ENCODE results near the gene BRCA2.
"Not testable (repeated sequence)": the region's sequence is repeated elsewhere in the genome, so short reads cannot be mapped to it uniquely, and the experiment has no call there.

Gene BRCA2

DNA sequence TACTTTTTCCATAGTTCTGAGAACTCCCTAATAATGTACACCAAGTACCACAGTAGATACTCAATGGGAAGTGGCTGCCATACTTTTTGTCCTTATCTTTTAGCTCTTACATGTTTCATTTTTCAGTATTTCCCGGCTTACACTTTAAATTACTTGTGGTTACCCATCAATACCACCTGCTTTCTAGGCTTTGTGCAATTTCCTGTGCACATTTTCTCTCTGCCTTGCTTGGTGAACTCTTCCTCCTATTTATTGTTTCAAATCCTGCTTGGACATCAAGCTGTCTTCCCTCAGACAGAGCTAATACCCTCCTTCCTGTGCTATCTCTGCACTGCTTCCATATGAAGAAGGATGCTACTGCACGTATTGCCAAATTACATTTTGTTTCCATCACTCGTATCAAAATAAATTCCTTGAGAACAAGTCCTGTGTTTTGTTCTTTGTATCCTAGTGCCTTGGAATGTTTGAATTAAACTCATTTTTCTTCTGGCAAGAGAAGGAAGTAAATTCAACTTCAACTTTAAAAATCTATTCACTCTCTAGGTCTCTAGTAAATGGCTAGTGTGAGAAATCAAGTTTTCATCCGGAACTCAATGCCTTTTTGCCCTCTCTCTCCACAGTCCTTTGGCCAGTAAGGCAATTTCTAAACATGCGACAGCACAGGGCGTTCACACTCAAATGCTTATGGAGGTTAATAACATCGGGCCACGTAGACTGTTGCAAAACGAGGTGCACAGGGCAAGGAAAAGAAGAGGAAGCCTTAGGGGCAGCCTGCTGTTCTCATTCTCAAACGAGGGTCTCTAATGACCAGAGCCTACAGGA, 5.8 kb upstream of the BRCA2 start:
- no peak for DNase-seq (ENCODE audit: low spot score)

DNA sequence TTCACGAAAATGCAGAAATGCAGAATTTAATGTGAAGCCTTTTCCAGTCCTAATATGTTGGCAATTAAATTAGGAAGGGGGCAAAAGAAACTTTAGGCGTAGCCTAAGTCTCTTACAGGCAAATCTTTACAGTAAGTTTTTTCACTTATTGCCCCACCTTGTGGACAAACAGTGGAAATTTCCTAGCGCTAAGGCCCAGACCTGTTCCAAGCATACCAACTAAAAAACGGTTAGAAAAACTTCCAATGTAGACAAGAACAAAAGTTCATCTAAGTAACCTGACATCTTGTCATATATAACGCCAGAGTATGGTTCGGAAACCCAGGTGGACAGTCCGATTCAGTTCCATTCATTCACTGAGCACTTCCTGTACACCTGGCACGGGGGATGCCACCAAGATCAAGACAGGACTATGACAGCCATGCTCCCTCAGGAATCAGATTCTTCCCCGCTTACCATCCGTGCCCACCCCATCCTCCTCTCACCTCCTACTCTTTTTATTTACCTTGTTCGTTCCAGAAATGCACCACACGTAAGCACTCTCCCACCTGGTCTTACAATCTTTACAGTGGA, 5.1 kb upstream of the BRCA2 start:
- peak; percentile 78 for DNase-seq (ENCODE audit: low spot score)

DNA sequence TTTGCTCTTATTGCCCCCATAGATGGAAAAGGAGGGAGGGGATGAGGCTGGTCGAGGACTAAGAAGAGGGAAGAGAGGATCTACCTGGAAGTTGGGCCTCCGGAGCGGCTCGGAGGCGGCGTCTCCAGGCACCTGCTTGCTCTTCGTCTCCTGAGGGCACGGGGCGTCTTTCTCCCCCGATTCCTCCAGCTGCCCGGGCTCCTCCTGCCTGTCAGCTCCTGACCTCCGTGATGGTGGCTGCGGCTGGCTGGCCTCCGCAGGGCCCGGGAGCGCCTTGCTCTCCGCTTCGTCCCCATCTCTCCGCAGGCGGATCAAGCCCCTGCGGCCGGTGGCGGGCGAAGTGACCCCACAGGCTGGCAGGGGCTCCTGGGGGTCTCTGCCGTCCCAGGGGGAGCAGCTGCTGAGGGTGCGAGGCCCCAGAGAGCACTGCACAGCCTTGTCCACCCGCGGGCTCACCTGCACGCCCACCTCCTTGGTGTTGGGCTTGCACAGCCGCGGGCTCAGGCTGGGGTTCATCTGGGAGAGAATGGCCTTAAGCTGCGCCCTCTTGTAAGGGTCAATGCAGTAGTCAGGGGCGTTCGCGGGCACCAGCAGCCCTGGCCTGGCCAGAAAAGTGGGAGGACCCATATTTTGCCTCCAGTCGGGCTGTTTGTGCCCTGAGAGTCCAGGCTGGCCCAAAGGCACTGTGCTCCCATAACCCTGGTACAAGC, 4.0 kb upstream of the BRCA2 start:
- no peak for DNase-seq (ENCODE audit: low spot score)

DNA sequence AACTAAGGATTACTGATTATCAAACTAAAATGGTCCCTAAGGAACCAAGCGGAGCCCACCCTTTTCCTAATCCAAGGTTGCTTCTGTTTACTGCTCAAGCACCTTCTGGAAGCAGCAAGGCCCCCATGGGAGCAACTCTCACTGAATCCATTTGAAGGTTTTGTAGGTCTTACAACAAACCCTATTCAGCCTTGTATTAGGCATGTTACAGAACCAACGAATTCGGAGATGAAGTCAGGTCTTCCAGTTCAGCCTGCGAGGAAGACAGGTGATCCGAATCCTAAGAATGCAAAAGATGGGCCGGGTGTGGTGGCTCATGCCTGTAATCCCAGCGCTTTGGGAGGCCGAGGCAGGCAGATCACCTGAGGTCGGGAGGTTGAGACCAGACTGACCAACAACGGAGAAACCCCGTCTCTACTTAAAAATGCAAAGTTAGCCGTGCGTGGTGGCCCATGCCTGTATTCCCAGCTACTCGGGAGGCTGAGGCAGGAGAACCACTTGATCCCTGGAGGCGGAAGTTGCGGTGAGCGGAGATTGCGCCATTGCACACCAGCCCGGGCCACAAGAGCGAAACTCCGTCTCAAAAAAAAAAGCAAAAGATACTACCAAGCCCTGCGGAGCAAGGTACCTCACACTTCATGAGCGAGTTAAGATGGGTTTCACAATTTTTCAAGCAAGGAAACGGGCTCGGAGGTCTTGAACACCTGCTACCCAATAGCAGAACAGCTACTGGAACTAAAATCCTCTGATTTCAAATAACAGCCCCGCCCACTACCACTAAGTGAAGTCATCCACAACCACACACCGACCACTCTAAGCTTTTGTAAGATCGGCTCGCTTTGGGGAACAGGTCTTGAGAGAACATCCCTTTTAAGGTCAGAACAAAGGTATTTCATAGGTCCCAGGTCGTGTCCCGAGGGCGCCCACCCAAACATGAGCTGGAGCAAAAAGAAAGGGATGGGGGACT, 754 bp upstream of the BRCA2 start:
- DNase-seq (ENCODE audit: low spot score) = peak; percentile 86

DNA sequence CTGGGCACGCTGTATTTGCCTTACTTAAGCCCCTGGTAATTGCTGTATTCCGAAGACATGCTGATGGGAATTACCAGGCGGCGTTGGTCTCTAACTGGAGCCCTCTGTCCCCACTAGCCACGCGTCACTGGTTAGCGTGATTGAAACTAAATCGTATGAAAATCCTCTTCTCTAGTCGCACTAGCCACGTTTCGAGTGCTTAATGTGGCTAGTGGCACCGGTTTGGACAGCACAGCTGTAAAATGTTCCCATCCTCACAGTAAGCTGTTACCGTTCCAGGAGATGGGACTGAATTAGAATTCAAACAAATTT, 676 bp downstream of the BRCA2 start:
- DNase-seq (ENCODE audit: low spot score) = no peak

DNA sequence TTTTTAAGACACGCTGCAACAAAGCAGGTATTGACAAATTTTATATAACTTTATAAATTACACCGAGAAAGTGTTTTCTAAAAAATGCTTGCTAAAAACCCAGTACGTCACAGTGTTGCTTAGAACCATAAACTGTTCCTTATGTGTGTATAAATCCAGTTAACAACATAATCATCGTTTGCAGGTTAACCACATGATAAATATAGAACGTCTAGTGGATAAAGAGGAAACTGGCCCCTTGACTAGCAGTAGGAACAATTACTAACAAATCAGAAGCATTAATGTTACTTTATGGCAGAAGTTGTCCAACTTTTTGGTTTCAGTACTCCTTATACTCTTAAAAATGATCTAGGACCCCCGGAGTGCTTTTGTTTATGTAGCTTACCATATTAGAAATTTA, 1.2 kb downstream of the BRCA2 start:
- peak; percentile 30 for DNase-seq (ENCODE audit: low spot score)

DNA sequence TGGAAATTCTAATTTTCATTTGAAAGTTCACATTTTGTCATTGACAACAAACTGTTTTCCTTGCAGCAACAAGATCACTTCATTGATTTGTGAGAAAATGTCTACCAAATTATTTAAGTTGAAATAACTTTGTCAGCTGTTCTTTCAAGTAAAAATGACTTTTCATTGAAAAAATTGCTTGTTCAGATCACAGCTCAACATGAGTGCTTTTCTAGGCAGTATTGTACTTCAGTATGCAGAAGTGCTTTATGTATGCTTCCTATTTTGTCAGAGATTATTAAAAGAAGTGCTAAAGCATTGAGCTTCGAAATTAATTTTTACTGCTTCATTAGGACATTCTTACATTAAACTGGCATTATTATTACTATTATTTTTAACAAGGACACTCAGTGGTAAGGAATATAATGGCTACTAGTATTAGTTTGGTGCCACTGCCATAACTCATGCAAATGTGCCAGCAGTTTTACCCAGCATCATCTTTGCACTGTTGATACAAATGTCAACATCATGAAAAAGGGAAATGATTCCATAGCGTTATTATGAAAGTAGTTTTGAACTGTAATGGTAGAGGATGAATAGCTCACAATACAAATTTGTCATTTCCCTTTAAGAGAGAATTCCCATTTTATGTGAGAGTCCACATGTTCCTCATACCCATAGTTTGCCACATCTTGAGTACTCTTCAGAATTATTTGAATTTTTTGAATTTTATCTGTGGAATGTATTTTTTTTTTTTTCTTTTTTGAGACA, 2.6 kb downstream of the BRCA2 start:
- peak; percentile 26 for DNase-seq (ENCODE audit: low spot score)

DNA sequence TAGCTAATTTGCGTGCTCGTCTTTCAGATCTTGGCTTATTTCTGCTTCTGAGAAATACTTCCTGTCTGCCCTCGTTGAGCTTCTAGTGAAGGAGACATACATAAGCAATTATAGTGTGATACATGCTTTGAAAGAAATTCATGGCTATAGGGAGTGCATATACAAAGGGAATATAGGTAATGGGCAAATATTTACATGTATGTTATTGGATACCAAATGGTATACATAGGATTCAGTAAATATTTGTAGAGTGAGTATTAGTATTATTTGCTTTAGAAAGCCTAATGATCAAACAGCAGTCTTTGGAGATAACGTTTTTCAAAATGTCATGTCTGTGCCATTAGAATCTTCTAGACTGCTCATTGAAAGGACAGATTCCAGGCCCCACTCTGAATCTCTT, 5.2 kb downstream of the BRCA2 start:
- no peak for DNase-seq (ENCODE audit: low spot score)

DNA sequence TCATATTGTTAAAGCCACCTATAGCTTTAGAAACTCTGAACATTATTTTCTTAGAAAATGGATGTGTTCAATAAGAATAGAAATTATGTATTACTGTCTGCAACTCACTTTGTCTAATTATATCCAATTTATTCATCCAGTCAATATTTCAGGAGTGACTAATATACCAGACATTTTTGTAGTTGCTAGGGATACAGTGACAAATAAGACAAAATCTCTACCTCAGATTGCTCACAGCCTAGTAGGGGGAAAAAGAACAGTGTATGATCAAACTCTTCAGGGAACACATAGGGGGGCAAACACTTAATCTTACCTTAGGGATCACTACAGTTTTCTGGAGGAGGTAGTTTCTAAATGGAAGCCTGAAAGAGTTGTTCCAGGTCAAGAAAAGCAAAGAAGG, 8.6 kb downstream of the BRCA2 start:
- no peak for DNase-seq (ENCODE audit: low spot score)

DNA sequence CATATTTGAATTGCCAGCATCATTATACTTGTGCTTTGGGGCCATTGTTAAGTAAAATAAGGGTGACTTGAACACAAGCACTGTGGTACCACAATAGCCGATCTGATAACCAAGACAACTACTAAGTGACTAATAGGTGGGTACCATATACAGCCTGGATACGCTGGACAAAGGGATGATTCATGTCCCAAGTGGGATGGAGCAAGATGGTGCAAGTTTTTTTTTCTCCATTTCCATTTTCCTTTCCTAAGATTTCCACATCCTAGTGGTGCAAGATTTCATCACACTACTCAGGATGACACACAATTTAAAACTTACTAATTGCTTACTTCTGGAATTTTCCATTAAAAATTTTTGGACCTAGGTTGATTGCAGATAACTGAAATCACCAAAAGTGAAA, 15.1 kb downstream of the BRCA2 start:
- DNase-seq (ENCODE audit: low spot score) = no peak

DNA sequence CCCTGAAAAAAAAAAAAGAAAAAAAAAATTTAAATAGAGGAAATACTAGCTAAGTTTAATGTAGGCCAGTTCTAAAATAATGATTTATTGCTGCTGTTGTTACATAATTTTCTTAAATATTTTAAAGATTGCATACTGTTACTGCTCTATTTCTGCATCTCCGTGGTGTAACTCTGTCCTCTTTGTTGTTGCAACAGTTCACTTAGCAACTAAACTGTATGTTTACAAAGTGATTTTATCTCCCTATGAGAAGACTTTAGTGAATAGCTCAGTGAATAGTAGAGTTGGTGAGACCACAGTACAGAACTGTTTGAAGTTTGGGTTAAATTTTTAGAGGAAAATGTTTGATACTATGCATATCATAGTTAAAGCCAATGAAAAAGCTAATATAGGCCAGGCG, 19.4 kb downstream of the BRCA2 start:
- no peak for DNase-seq (ENCODE audit: low spot score)

DNA sequence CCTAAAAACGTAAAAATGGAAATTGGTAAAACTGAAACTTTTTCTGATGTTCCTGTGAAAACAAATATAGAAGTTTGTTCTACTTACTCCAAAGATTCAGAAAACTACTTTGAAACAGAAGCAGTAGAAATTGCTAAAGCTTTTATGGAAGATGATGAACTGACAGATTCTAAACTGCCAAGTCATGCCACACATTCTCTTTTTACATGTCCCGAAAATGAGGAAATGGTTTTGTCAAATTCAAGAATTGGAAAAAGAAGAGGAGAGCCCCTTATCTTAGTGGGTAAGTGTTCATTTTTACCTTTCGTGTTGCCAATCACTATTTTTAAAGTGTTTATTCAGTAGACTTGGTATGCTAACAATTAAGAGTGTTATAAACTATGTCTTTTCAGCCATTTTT, 25.6 kb downstream of the BRCA2 start:
- no peak for DNase-seq (ENCODE audit: low spot score)

DNA sequence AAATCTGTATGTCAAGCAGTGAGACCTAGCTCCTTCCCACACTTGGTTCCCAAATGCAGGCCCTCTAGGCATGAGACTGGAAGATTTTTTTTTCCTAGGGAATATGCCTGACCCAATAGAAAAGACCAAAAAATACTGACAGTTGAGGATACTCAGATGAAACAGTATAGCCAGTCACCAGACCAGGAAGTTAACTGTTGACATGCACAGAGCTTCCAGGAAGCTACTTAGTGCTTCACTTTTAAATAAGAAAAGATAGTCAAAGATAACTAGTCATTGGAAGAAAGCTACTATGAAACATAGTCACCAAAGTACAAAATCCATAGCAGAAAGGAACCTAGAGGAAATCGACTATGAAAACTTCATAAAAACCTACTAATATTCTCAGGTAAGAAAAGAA, 32.3 kb downstream of the BRCA2 start:
- no peak for DNase-seq (ENCODE audit: low spot score)

DNA sequence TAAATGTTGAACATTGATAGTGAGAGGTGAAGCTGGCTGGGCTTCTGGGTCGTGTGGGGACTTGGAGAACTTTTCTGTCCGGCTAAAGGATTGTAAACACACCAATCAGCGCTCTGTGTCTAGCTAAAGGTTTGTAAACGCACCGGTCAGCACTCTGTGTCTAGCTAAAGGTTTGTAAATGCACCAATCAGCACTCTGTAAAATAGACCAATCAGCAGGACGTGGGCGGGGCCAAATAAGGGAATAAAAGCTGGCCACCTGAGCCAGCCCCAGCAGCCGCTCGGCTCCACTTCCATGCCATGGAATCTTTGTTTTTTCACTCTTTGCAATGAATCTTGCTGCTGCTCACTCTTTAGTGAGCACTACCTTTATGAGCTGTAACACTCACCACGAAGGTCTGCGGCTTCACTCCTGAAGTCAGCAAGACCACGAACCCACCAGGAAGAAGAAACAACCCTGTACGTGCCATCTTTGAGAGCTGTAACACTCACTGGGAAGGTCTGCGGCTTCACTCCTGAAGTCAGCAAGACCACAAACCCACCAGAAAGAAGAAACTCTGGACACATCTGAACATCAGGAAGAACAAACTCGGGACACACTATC, 35.6 kb downstream of the BRCA2 start:
- not testable (repeated sequence) for DNase-seq (ENCODE audit: low spot score)

DNA sequence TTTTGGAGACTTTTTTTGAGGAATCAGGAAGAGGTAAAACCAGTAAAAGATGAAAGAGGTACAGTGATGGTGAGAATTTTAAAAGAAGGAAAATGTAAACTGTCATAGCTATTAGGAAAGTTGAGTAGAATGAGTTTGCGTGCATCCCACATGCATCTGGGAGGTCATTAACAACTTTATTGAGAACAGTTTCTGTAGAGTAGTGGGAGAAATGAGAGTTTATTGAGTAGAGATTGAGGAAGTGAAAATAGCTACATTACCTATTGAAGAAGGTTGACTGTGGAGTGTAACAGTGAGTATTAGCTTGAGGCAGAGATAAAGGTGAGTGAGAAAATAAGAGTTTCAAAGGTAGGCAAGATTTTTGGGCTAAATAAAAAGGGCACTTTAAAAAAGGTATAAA, 38.7 kb downstream of the BRCA2 start:
- no peak for DNase-seq (ENCODE audit: low spot score)

DNA sequence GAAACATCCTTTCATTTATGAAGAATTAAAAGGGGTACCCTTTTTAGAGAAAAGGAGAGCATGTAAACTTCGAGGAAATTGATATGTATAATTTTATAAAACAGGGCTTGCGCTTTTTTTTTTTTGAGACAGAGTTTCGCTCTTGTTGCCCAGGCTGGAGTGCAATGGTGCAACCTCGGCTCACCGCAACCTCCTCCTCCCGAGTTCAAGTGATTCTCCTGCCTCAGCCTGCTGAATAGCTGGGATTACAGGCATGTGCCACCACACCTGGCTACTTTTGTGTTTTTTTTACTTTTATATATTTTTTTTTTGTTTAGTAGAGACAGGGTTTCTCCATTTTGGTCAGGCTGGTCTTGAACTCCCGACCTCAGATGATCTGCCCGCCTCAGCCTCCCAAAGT, 40.6 kb downstream of the BRCA2 start:
- DNase-seq (ENCODE audit: low spot score) = not testable (repeated sequence)

DNA sequence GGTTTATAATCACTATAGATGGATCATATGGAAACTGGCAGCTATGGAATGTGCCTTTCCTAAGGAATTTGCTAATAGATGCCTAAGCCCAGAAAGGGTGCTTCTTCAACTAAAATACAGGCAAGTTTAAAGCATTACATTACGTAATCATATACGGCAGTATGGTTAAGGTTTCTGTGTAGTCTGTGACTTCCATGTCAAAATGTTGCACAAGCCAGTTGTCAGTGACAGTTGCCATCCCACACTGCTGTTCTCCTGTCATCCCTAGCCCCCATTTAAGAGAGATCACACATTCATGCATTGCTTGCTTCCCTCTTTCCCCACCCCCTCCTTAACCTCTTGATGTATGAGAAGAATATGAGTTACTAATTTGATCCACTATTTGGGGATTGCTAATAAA, 47.3 kb downstream of the BRCA2 start:
- DNase-seq (ENCODE audit: low spot score) = no peak

DNA sequence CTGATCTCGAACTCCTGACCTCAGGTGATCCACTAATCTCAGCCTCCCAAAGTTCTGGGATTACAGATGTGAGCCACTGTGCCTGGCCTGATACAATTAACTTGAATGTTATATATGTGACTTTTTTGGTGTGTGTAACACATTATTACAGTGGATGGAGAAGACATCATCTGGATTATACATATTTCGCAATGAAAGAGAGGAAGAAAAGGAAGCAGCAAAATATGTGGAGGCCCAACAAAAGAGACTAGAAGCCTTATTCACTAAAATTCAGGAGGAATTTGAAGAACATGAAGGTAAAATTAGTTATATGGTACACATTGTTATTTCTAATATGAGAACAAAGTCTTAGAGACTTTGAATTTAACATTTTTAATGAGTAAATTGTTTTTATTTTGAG, 55.5 kb downstream of the BRCA2 start:
- no peak for DNase-seq (ENCODE audit: low spot score)

DNA sequence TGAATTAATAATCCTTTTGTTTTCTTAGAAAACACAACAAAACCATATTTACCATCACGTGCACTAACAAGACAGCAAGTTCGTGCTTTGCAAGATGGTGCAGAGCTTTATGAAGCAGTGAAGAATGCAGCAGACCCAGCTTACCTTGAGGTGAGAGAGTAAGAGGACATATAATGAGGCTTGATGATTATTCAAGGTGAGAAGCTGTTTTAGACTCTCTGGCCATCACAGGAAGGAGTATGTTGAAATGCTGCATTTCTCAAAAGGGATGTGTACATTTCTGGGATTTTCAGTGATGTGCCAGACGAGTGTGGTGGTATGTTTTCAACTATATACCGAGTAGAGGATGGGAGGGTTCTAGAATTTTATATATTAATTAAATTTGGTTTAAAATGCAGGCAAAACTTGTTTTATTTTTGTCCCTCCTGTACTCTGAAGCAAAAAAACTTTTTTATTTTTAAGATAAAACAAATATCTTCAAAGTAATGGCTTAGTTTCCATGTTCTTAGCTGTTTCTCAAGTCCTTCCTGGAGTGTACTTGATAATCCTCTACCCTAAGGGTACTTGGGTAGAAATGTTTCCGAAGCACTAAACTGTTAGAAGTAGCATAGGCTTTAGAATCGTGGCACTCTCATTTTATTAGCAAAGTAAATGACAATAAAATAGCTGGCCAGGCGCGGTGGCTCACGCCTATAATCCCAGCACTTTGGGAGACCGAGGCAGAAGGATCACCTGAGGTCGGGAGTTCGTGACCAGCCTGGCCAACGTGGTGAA, 61.5 kb downstream of the BRCA2 start:
- DNase-seq (ENCODE audit: low spot score) = no peak

DNA sequence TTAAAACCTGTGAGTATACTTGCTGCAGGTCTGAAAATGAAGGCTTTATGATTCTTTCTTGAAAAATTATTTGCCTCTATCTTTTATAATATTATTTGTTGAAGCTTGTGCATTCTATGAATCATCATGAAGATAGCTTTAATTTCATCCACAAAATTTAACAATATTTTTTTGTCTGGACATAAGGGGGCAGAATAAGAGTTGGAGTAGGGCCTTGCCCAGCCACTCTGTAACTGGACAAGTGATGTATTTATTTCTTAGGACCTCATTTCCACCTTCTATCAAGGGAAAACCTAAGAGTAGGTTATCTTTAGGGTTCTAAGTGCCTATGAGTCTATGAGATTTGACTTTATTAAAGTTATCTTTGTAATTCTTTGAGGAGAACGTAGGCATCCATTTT, 62.7 kb downstream of the BRCA2 start:
- DNase-seq (ENCODE audit: low spot score) = no peak
